Suprapubic skin (tissue), 4 donors: ENCODE results near the gene TMEM151A.

Experiments
- CTCF ChIP-seq, 2 donors: fragments of 200-600 bp in 1 of 2; fragments of 450-650 bp in 1 of 2; sonication (generic) in 1 of 2; IDR thresholded peaks; one replicate each; pipeline ENCODE4 v1.5.1; 2016 to 2019; ENCODE audit warnings: antibody characterized with exemption in 2 of 2, mild to moderate bottlenecking in 1 of 2, moderate library complexity in 1 of 2
- EP300 ChIP-seq: sonication (generic); formaldehyde crosslinking; IDR thresholded peaks from one replicate; pipeline ENCODE4 v1.6.1; 2017; ENCODE audit warnings: antibody characterized with exemption
- POLR2A ChIP-seq, 2 donors: fragments of 450-650 bp; IDR thresholded peaks; one replicate each; pipeline ENCODE4 v1.6.1; 2017; ENCODE audit warnings: antibody characterized with exemption in 2 of 2, mild to moderate bottlenecking in 2 of 2, moderate library complexity in 2 of 2
- POLR2AphosphoS5 ChIP-seq, 3 donors: sonication (generic); formaldehyde crosslinking; IDR thresholded peaks; one replicate each; pipeline ENCODE4 v1.6.1; 2017; ENCODE audit warnings: antibody characterized with exemption in 3 of 3

GRCh38 chr11:66317723-66318599, 26.3 kb downstream of the TMEM151A start:
- TF ChIP-seq CTCF (IDR thresholded peaks at IDR 0.05) = no peak
- TF ChIP-seq POLR2A (IDR thresholded peaks at IDR 0.05) = no peak
- TF ChIP-seq POLR2AphosphoS5 (IDR thresholded peaks at IDR 0.05) = peak in 2 of 3 donors; percentile 78 to 86
- no peak for TF ChIP-seq EP300
